ENCODE measurements around the gene SLF2. TPM values are rescaled to one million over a fixed set of nuclear protein-coding genes. Genes with fewer than 3 reads are reported as not detected.

Gene SLF2
- total and polyA plus RNA-seq, 2 of the 8 experiments (the other 6 are each of a cell fraction or from before 2014, with no cell fraction given), result 5.5 to 20.9 TPM

DNA sequence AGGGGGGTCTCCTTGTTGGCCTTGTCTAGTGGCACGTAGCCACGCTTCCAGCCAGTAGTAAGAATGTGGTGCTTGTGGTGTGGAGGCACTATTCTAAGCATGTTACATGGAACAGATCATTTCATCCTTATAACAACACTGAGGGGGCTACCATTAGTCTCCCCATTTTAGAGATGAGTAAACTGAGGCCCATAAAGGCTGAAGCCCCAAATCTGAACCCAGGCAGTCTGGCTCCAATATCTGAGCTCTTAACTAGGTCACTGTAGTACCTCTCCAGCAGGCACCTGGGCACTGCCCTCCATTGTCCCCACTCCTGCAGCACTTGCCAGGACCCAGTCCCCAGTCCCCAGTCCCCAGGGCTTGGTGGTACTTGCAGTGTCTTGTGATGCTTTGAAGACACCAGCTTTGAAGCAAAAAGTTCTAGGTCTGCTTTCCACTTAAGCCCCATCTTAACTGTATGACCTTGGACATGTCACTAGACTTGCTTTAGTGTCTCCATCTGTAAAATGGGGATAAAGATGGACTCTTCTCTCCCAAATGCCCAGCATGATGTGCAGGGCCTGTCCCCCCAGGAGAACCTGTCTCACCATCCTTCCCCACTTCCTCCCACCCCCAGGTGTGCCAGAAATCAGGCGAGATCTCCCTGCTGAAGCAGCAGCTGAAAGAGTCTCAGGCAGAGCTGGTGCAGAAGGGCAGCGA lies 93.3 kb downstream of the SLF2 start:
- H2AFZ ChIP-seq (ENCODE audit: low read length), result no peak overlapping the region
- no peak overlapping the region for H2BK12ac ChIP-seq (ENCODE audit: low read depth, low read length)
- no peaks in the 10 kb centered on the region for H3K9me3 ChIP-seq (ENCODE audit: insufficient read depth in 2 of 2, low read depth in 1 of 2, low read length in 1 of 2)
- no peak overlapping the region for H4K5ac ChIP-seq (ENCODE audit: insufficient read length, low read depth, low read length)
- H3K18ac ChIP-seq (ENCODE audit: extremely low read depth, low read length), result no peak overlapping the region
- no peak overlapping the region for H2AK5ac ChIP-seq (ENCODE audit: low read depth, low read length)
- no peak overlapping the region for H2BK120ac ChIP-seq (replicated peaks; ENCODE audit: low read depth, low read length)
- no peaks in the 10 kb centered on the region for H3K27me3 ChIP-seq (replicated peaks in 1 of 4; ENCODE audit: control insufficient read depth in 3 of 4, extremely low read depth in 1 of 4, insufficient read depth in 3 of 4, low read length in 3 of 4)
- H3K14ac ChIP-seq (ENCODE audit: insufficient read length), result no peak overlapping the region
- TF ChIP-seq SAP30 (IDR thresholded peaks at IDR 0.05; ENCODE audit: insufficient read depth, insufficient replicate concordance, low read length) (no peak), RBBP5 (IDR thresholded peaks at IDR 0.05; ENCODE audit: borderline replicate concordance, low read depth, low read length) (no peak), SP4 (IDR thresholded peaks at IDR 0.05; ENCODE audit: low read length) (no peak), SIN3A (conservative IDR thresholded peaks at IDR 0.05 in 1 of 2, IDR thresholded peaks at IDR 0.05 in 1 of 2; ENCODE audit: low read depth in 1 of 2, low read length in 2 of 2) (no peak), JUN (IDR thresholded peaks at IDR 0.05; ENCODE audit: low read depth, low read length) (no peak), KDM1A (IDR thresholded peaks at IDR 0.05; ENCODE audit: borderline replicate concordance, low read length) (no peak), CTBP2 (IDR thresholded peaks at IDR 0.05; ENCODE audit: borderline replicate concordance, insufficient read depth, insufficient read length, low read length) (no peak), RAD21 (IDR thresholded peaks at IDR 0.05 in 1 of 2, conservative IDR thresholded peaks at IDR 0.05 in 1 of 2; ENCODE audit: low read depth in 2 of 2, low read length in 2 of 2) (no peak), POLR2A (IDR thresholded peaks at IDR 0.05; ENCODE audit: control extremely low read depth in 1 of 2, low read depth in 2 of 2, low read length in 2 of 2) (no peak), EGR1 (IDR thresholded peaks at IDR 0.05; ENCODE audit: borderline replicate concordance, low read depth, low read length) (no peak)
- TF ChIP-seq, protein P1, sequence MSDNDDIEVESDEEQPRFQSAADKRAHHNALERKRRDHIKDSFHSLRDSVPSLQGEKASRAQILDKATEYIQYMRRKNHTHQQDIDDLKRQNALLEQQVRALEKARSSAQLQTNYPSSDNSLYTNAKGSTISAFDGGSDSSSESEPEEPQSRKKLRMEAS (IDR thresholded peaks at IDR 0.05), result no peak
- no peak overlapping the region for H3K27ac ChIP-seq (ENCODE audit: low read depth, low read length)
- H3K4me1 ChIP-seq (replicated peaks in 1 of 4; ENCODE audit: control insufficient read depth in 3 of 4, insufficient read depth in 4 of 4, low read length in 3 of 4), result peaks cover 0 to 9% (median 6%) of the 10 kb centered on the region in 4 experiments; a peak in 6 of 7 replicates
- H4K8ac ChIP-seq (ENCODE audit: extremely low read depth, insufficient read depth, low read length), result no peak overlapping the region
- no peak overlapping the region for H2BK20ac ChIP-seq (ENCODE audit: low read length)
- H3K23ac ChIP-seq (ENCODE audit: insufficient read length), result no peak overlapping the region
- no peak overlapping the region for H2BK5ac ChIP-seq (ENCODE audit: low read depth, low read length)
- H4K20me1 ChIP-seq (replicated peaks in 1 of 2; ENCODE audit: control insufficient read depth in 1 of 2, insufficient read depth in 2 of 2, low read length in 2 of 2), result peaks cover 2 to 19% of the 10 kb centered on the region in 2 experiments
- H4K91ac ChIP-seq (replicated peaks; ENCODE audit: insufficient read length, low read length), result no peak overlapping the region
- no peaks in the 10 kb centered on the region for H3K23me2 ChIP-seq (ENCODE audit: low read depth, low read length)
- H2BK15ac ChIP-seq (ENCODE audit: low read length), result no peak overlapping the region
- CTCF ChIA-PET (ENCODE audit: partially characterized antibody), result interaction anchor here (1.0 to 26.8 kb wide), 6 partner anchors 11 to 41 kb away, joined by 4 to 464 read pairs (median 11); partner anchors contain the start of genes LZTS2, MRPL43, PDZD7 and SFXN3
- 88% methylated on average over 4 of the region's 4 CpGs; no CpG with 5 or more reads in 1 of the 2 experiments for WGBS, 2 experiments (ENCODE audit: extremely low coverage in 1 of 2, insufficient coverage in 1 of 2, insufficient read length in 1 of 2, insufficient replicate concordance in 2 of 2, low coverage in 1 of 2, low lambda C conversion rate in 2 of 2, missing lambda C conversion rate in 1 of 2)
- no peak overlapping the region for H3K4me2 ChIP-seq (ENCODE audit: insufficient read depth in 1 of 2, low read depth in 2 of 2, low read length in 2 of 2)
- no peak overlapping the region for H3K4me3 ChIP-seq (ENCODE audit: extremely low read depth in 1 of 4, insufficient read depth in 2 of 4, low read depth in 3 of 4, low read length in 4 of 4)
- peaks cover 0 to 18% of the 10 kb centered on the region in 2 experiments; a peak in 2 of 4 replicates for H3K79me2 ChIP-seq (ENCODE audit: control insufficient read depth in 1 of 2, insufficient read depth in 2 of 2, low read length in 2 of 2)
- DNase-seq (ENCODE audit: low read depth in 1 of 2, low spot score in 2 of 2) (no peak), FAIRE-seq (no peak)
- peaks cover 6% of the 10 kb centered on the region; the same call in 1 of the 2 replicates for H3K79me1 ChIP-seq (ENCODE audit: low read depth, low read length)
- H3K56ac ChIP-seq (replicated peaks; ENCODE audit: insufficient read length, low read depth, low read length), result no peak overlapping the region
- H3K36me3 ChIP-seq (ENCODE audit: control insufficient read depth in 2 of 4, insufficient read depth in 4 of 4, low read length in 3 of 4), result peaks cover 11 to 47% (median 31%) of the 10 kb centered on the region in 4 experiments; a peak in 7 of 8 replicates
- no peak overlapping the region for H3K9ac ChIP-seq (replicated peaks in 1 of 4; ENCODE audit: extremely low read depth in 1 of 4, low read depth in 3 of 4, low read length in 3 of 4)
- POLR2A ChIA-PET (ENCODE audit: partially characterized antibody), result interaction anchor here (0.9 to 7.5 kb wide), 8 partner anchors 8 to 37 kb away, joined by 3 to 143 read pairs (median 4); partner anchors contain the start of genes LZTS2, MRPL43 and TWNK
- no peak overlapping the region for H3K4ac ChIP-seq (replicated peaks; ENCODE audit: insufficient read length, low read depth, low read length)
